GM18909 (cell line): ENCODE data around the gene TMEM196.

ENCODE experiments used
- ATAC-seq: cut with Tn5 transposase; IDR thresholded peaks from one replicate; pipeline ENCODE4 v1.9.1; 2021; ENCODE audit warnings: mild to moderate bottlenecking; ENCODE audit not compliant: unreplicated experiment, poor library complexity

The TMEM196 gene

DNA sequence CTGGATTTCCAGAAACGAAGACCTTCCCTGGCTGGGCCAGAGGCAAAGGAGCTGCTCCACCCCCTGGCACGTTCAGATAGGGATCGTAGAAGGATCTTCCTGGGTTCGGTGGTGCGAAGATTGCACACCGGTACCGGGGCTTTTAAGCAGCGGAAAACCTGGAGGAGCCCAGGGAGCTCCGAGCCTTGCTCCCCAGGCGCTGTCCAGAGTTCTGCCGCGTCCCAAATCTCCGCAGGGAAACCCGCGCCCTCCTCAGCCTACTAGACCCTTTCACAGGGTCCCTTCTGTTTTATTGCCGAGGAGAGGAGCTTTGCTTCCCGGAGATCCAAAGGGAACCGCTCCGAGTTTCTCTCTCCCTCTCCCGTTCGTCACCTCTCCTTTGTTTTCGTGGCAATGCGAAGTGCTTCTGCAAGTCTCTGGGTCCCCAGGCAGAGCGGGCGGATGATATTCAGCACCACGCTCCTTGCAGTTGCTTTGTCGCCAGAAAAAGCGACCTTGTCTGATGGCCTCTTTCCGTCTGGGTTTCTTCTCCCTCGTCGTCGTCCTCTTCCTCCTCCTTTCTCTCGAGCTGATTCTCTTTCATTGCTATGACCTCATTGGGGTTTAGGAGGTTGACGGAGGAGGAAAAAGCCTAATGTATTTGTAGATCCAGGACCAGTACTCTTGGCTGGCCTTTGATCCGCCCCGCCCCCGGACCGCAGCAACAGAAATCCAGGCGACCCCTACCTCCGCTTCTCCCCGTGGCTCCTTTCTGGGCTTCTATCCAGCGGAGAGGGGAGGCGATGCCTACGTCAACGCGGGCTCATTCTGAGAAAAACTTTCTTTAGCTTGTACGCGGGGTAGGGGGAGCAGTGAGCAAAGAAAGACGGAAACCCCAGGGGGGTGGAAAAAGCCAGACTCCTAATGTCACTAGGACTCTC is at the start of gene TMEM196:
TMEM196 (minus strand) TSS at position 777 of the 920 bp plus-strand sequence. CDS start 921 bp downstream, outside the sequence.
- ATAC-seq: no peak

DNA sequence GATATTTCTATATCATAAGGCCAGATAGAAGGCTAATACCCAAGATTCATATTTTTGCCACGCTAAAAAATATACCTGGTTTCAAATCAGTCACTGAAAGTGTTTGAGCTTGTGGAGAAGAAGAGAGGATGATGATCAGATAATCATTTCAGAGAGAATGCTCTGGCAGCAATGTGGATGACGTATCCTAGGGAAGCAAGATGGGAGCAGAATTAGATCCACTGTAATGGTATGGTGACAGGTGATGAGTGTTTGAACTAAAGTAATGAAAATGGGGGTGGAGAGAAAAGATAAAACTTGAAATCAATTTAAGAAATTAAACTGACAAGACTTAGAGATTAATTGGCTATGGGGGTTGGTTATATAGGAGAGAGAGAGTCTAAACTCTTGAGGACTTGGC is 42.7 kb upstream of the TMEM196 start:
- no peak for ATAC-seq

DNA sequence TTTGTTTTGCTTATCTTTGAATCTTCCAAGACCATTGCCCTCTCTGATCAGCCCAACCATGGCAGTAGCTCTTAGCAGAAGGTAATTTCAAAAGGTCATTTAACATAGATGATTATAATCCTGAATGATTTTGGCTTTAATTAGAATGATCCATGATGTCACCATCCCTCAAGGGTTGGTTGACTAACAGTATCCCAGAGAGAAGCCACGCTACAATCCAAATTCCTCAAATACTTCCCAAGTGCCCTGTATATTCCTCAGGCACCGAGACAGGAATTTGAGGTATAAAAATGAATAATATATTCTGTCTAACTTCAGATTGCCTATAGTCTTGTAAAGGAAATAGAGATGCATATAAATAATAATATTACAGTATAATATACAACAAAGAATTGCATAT is 42.1 kb upstream of the TMEM196 start:
- no peak for ATAC-seq

DNA sequence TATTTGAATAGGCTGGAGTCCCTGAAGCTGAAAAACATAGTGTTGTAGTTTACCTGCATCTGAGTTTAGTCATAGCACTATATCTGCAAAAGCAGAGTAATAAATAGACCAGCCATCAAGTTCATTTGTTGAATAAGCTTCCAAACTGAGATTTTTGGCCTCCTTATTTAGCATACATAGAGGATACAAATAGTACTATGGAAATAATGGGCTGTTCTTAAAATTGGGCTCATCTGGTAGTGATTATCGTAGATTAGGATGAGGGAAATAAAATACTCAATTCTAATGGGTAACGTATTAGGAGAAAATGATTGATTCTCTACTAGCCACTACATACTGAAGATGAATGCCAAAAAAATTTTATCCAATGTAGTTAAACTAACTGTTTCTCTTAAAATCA is 41.4 kb upstream of the TMEM196 start:
- ATAC-seq: no peak

DNA sequence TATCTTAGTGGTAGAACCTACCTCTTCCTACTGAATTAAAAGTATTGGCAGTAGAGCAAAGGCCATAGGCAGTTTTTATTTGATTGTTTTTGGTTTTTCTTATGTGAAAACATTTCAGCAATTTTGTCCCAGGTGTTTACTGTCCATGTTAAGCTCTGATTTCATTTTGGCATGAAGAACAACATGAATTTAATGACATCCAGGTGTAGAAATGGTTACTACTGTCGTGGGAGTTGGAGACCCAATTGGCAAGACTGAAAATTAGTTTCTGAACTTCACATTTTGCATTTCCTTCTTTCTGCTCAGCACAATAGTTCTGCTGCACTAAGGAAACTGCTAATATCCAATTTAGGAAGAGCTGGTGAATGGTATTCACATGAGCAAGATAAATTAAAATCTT is 38.0 kb upstream of the TMEM196 start:
- ATAC-seq: no peak

DNA sequence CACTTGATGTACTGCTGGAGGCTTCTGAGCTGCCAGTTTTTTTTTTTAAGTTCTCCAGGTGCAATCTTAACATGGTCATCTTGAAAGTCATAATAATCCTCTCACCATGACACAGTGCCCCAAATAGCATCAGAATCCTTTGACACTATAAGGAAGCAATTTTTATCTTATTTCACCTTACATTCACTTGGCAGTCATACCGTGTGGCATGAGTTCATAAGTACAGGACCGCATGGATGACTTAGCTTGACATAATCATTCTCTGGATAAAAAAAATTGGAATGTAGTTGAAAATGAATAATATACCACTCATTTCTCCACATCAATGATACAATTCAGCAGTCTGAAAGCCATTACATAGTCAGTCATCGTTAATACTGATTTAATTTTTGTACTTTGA is 25.6 kb upstream of the TMEM196 start:
- ATAC-seq: no peak

DNA sequence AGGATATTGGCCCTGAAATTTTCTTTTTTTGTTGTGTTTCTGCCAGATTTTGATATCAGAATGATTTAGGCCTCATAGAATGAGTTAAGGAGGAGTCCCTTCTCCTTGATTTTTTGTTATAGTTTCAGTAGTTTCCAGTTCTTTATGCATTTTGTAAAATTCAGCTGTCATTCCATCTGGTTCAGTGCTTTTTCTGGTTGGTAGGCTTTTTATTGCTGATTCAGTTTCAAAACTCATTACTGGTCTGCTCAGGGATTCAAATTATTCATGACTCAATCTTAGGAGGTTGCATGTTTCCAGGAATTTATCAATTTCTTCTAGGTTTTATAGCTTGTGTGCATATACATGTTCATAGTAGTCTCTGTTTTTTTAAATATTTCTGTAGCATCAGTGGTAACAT is 10.1 kb upstream of the TMEM196 start:
- no peak for ATAC-seq

DNA sequence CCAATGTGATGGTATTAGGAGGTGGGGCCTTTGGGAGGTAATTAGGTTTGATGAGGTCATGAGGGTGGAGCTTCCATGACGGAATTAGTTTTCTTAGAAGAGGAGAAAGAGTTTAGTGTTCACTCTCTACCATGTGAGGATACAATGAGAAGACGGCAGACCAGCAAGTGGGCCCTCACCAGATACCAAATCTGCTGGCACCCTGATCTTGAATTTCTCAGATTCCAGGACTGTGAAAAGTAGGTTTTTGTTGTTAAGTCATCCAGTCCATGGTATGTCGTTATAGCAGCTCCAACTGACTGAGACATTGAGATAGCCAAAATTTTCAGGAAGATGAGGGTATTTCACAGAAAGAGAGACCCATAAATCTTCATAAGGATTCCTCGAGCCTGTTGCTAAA is 3.6 kb upstream of the TMEM196 start:
- ATAC-seq: no peak

DNA sequence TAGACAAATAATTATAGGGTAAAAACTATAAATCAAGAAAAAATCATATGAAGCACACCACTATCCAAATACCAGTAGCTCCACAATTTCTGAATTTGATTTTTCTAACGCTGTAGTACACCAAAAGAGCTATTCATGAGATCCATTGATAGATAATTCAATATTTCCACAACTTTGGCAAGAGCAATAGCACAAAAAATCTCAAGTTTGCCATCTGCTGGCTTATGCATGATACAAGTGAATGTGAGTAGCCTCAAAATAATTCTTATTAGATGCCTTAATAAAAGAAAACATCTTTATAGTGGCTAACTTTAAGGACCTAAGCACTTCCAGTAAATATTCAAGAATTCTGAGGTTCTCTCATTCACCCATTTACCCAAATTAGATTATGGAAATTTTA is 2.2 kb upstream of the TMEM196 start:
- ATAC-seq: no peak

DNA sequence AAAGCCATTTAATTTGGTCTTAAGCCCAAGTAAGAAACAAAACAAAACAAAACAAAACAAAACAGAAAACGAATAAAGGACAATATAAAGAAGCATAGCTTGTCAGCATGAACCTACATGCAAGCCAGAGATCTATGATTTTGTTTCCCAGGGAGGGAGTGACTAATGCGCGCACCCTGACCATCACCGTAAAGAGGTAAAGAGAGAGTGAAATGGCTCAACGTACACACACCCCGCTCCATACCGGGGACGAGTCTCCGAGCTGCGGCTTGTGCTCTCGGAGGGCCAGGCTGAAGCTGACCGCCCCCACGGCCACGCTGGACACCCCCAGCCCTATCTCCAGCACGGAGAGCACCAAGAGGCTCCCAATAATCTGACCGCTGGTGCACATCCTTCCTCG is 1.1 kb downstream of the TMEM196 start:
- ATAC-seq: no peak

DNA sequence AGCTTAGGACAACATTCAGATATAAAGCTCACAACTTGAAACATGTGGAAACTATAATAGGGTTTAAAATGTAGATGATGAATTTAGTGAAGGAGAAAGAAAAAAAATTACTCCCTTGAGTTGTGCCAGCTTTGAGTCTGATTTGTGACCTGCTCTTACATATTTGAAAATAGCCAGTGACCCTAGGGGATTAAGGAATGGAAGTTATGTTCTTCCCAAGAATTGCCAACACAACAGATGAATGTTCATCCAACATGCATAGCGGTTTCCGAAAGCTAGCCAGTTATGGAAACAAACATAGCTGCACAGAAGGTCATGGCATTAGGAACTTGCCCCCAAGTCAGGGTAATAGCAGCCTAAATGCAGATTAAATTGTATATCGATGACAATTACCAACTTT is 10.8 kb downstream of the TMEM196 start:
- no peak for ATAC-seq

DNA sequence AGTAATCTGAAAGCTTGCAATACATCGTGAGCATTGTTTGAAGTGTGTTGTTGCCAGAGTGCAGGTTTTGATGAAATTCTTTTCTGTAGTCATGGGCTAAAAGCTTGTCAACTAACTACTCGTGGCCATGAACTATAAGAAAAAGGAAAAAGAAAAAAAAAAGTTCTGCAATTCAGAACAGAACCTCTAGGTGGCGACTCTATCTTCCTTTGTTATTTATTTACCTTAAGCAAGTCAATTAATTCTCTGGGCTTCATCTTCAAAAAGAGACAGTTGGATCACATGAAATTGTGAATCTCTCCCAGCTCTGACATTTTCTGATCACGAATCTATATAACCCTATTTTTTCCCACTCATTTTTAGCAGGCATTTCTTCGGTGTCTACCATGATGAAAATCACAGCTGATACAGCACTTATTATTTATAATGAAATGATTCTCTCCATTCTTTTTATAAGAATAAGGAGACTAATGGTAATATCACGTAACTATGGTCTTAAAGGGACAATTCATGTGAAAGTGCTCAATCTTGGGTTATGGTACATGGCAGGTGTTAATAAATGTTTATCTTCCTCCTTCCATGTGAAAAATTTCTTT is 18.8 kb downstream of the TMEM196 start:
- no peak for ATAC-seq

DNA sequence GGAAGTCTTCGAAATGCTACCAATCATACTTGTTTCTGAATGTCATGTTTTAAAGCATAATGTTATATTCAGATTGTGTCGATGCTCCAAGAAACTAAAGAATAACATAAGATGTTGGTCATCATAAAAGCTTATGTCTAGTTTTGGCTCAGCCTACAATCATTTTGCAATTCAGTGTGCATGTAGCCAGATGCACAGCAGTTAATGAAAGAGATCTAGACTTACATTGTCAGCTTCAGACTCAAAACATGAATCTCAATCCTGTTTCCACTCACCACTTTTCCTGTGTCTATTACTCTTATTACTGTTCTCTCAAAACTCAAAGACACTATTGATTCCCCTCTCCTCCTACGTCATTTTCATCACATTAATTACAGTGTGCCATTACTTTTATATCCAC is 21.4 kb downstream of the TMEM196 start:
- no peak for ATAC-seq

DNA sequence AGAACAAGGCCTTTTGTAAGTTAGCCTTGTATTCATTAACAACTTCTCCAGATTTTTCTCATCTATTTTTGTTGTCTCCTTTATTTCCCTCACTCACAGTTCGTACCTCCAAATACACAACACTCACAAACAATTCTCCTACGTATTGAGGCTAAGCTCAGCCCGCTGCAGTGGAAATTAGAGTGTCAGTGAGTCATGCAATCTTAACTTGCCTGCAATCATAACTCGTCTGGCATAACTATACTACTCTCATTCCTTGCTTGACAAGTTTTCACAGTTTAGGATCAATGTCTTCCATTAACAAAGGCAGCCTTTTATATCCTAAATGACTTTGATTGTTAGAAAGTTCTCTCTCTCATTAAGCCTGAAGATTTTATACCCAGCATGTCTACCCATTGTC is 23.8 kb downstream of the TMEM196 start:
- no peak for ATAC-seq

DNA sequence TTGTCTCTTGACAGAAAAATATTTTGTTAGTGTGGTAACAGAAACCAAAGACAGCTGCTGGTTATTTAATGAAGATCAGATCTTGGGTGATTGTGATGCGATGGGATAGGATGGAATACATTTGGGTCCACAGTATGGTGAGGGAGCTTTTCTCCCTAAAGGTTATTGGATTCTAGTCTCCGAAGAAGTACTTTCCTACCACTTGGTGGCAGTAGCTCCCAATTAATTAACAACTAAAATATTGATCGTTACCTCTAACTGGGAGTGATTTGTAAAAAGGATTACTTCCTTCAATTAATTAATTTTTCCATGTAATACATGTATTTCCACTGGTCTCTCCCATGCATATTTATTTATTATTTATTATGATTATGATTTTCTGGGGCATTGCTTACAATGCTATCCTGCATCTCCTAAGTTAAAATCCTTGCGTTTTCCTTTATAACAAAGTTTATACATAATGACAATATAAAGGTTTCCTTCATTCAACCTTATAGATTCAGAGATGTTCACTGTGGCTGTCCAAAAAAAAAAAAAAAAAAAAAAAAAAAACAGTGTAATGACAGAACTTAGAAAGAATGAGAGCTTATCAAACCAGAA is 25.6 kb downstream of the TMEM196 start:
- ATAC-seq: peak; percentile 58

DNA sequence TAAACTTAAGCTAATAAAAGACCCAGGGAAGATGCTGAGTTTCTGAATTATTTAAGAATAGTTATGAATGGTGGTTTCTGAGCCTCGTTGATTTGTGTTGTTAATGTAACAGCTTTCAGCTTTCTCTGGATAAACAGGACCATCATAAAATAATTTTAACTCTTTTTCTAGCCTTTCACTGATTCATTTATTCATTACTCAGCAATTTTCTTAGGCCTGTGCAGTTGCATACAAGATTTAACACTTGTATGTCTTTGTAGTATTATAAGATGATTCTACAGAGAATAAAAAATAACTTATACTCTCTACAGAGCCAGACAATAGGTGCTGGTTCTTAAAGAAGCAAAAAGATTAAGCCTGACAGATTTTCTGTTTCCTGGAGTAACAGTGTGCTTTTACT is 29.3 kb downstream of the TMEM196 start:
- no peak for ATAC-seq

DNA sequence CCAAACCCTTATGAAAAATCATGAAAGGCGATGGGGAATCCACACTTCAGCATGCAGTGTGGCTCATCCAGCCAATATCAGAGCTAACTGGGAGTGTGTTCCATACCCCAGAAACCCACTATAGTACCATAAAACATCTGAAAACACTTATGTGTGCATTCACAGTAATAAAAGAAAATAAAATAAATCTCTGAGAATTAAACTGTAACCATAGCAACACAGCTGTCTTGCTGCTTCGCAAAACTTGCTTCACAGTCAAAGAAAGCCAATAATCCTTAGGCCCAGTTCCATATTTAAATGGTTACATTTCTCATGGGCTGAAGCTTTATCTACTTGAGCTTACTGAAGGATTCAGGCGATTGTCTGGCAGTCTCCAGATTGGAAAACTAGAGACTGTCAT is 44.7 kb downstream of the TMEM196 start:
- ATAC-seq: no peak

DNA sequence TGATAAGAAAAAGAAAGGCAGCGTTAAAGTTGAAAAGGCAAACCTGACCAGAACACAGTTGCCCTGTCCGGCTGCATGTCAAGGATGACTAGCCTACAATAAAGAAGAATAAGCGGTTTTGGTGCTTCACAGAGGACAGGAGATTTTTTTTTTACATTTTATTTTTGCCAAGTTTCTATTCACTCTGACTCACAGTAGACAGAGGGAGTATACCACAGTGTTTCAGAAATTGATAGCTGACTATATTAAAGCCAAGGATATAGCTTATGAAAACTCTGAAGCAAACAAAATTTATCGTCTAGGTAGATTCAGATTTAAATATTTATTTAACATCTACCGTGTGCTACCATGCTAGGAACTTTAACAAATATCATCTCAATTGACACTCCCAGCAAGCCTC is 47.6 kb downstream of the TMEM196 start:
- ATAC-seq: no peak

DNA sequence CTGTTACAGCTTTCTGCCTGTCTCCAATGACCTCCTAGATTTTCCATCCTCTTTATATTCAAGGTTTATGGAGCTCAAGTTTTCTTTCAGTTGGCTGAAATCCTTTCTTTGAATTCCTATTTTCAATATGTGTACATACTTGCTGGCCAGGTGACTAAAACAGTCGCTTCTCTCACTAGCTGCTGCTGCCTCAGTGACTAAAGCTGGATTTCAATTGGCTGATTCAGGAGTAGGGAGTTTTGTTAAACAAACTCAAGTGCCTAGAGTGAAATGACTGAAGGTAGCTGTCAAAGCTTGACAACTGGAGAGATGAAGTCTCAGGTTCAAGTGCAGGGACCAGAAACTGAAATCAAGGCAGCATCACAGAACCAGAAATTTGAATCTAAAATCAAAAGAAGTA is 57.9 kb downstream of the TMEM196 start:
- no peak for ATAC-seq

DNA sequence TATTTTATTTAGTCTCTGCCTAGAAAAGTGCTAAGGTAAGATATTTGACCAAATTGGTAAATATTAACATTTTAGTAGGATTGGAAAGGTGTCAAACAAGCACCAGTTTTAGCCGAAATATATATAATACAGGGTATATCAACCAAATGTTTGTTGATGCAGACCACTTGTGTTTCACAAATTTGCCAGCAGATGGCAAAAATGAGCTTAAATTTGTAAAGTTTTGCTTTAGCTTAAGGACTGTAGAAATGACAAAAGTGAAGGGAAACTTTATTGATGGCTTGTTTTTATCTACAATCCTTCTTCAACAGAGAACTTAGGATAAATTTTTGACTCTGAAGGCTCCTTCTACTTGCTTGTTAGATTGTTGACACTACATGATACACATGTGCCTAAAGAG is 59.7 kb downstream of the TMEM196 start:
- no peak for ATAC-seq

DNA sequence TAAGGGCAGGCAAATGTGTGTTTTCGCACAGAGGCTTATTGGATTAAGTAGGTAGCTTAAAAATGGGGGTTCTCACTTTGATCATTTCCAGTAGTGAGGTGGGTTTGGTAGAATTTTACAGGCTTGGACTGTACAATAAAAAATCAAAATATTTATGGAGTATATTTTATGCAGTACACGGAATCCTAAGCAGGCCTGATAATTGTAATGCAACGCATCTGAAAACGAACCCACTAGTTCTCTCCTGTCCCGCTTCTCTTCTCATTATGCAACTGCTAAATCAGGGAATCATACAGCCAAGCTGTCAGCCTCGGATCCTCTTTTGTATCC is 64.2 kb downstream of the TMEM196 start:
- ATAC-seq: no peak
